ENCODE data around the gene GTPBP2. TPM values are rescaled to one million over a fixed set of nuclear protein-coding genes. Genes with fewer than 3 reads are reported as not detected.
"Not testable (repeated sequence)": the region's sequence is repeated elsewhere in the genome, so short reads cannot be mapped to it uniquely, and the experiment has no call there.

Gene GTPBP2
- total RNA-seq, 2 experiments from 2014 or later: 107 to 115 TPM

- H3K4me1 Mint-ChIP-seq: peaks cover 9% of the 10 kb centered on the region
- no peak for ATAC-seq (ENCODE audit: low read depth)
- POLR2A ChIA-PET: no interaction called here
- H3K36me3 Mint-ChIP-seq: peaks cover 29% of the 10 kb centered on the region
- no peak for DNase-seq
- H3K27ac Mint-ChIP-seq: no peak overlapping the region
- no peaks in the 10 kb centered on the region for H3K27me3 Mint-ChIP-seq
- H3K9me3 Mint-ChIP-seq: no peaks in the 10 kb centered on the region
- no peak overlapping the region for H3K4me3 Mint-ChIP-seq
Observed at GRCh38 chr6:43609402-43609801, 19.7 kb downstream of the GTPBP2 start.

GRCh38 chr6:43608807-43609206 lies 20.3 kb downstream of the GTPBP2 start:
- ATAC-seq (ENCODE audit: low read depth): no peak
- Mint-ChIP-seq H3K9me3 (no peaks in the 10 kb centered on the region), H3K27me3 (no peaks in the 10 kb centered on the region), H3K4me1 (peaks cover 9% of the 10 kb centered on the region), H3K4me3 (no peak overlapping the region), H3K36me3 (peaks cover 31% of the 10 kb centered on the region), H3K27ac (no peak overlapping the region)
- POLR2A ChIA-PET: interaction anchor here (1.2 kb wide), 1 partner anchor 12 kb away, joined by 5 read pairs; no protein-coding TSS in a partner anchor
- no peak for DNase-seq

GRCh38 chr6:43608310-43608763 lies 20.7 kb downstream of the GTPBP2 start:
- Mint-ChIP-seq H3K4me3 (no peak overlapping the region), H3K36me3 (peaks cover 31% of the 10 kb centered on the region), H3K9me3 (no peaks in the 10 kb centered on the region), H3K4me1 (peaks cover 9% of the 10 kb centered on the region), H3K27me3 (no peaks in the 10 kb centered on the region), H3K27ac (no peak overlapping the region)
- ATAC-seq (ENCODE audit: low read depth) (no peak), DNase-seq (peak; percentile 57)
- POLR2A ChIA-PET: interaction anchor here (1.2 kb wide), 1 partner anchor 12 kb away, joined by 5 read pairs; no protein-coding TSS in a partner anchor

GRCh38 chr6:43606019-43606418 lies 23.0 kb downstream of the GTPBP2 start:
- no peaks in the 10 kb centered on the region for H3K9me3 Mint-ChIP-seq

GRCh38 chr6:43604174-43604573 lies 24.9 kb downstream of the GTPBP2 start:
- no peak for ATAC-seq (ENCODE audit: low read depth)
- Mint-ChIP-seq H3K4me1 (peaks cover 9% of the 10 kb centered on the region), H3K27me3 (no peaks in the 10 kb centered on the region), H3K36me3 (peaks cover 38% of the 10 kb centered on the region), H3K9me3 (no peaks in the 10 kb centered on the region), H3K4me3 (no peak overlapping the region), H3K27ac (no peak overlapping the region)
- POLR2A ChIA-PET: interaction anchor here (1.0 kb wide), 1 partner anchor 25 kb away, joined by 3 read pairs; the partner anchor contains the start of gene GTPBP2
- no peak for DNase-seq

More at GRCh38 chr6:43606019-43606418, 23.0 kb downstream of the GTPBP2 start:
- peaks cover 9% of the 10 kb centered on the region for H3K4me1 Mint-ChIP-seq
- H3K27ac Mint-ChIP-seq: no peak overlapping the region
- no peak overlapping the region for H3K4me3 Mint-ChIP-seq
- DNase-seq (no peak), ATAC-seq (ENCODE audit: low read depth) (no peak)
- POLR2A ChIA-PET: interaction anchor here (0.9 kb wide), 1 partner anchor 8 kb away, joined by 12 read pairs; no protein-coding TSS in a partner anchor
- H3K36me3 Mint-ChIP-seq: peaks cover 40% of the 10 kb centered on the region
- H3K27me3 Mint-ChIP-seq: no peaks in the 10 kb centered on the region

GRCh38 chr6:43600595-43600994 lies 28.5 kb downstream of the GTPBP2 start:
- no peak overlapping the region for H3K27ac Mint-ChIP-seq
- no peak for ATAC-seq (ENCODE audit: low read depth)
- peaks cover 35% of the 10 kb centered on the region for H3K36me3 Mint-ChIP-seq
- POLR2A ChIA-PET: interaction anchor here (1.0 kb wide), 1 partner anchor 29 kb away, joined by 3 read pairs; no protein-coding TSS in a partner anchor
- no peaks in the 10 kb centered on the region for H3K9me3 Mint-ChIP-seq
- DNase-seq: no peak
- H3K4me3 Mint-ChIP-seq: no peak overlapping the region
- H3K27me3 Mint-ChIP-seq: no peaks in the 10 kb centered on the region
- H3K4me1 Mint-ChIP-seq: peaks cover 2% of the 10 kb centered on the region

GRCh38 chr6:43593938-43594337 lies 35.1 kb downstream of the GTPBP2 start:
- Mint-ChIP-seq H3K27me3 (no peaks in the 10 kb centered on the region), H3K9me3 (no peaks in the 10 kb centered on the region), H3K27ac (no peak overlapping the region), H3K36me3 (peaks cover 30% of the 10 kb centered on the region), H3K4me1 (peaks cover 9% of the 10 kb centered on the region), H3K4me3 (no peak overlapping the region)
- POLR2A ChIA-PET: interaction anchor here (0.6 to 1.7 kb wide), 2 partner anchors 9 kb away, joined by 3 to 4 read pairs; no protein-coding TSS in a partner anchor
- ATAC-seq (ENCODE audit: low read depth) (no peak), DNase-seq (no peak)

GRCh38 chr6:43589564-43589963 lies 39.5 kb downstream of the GTPBP2 start:
- Mint-ChIP-seq H3K36me3 (peaks cover 44% of the 10 kb centered on the region), H3K4me1 (peaks cover 20% of the 10 kb centered on the region)
- H3K27ac Mint-ChIP-seq; H3K4me3 Mint-ChIP-seq; DNase-seq; ATAC-seq (ENCODE audit: low read depth); H3K9me3 Mint-ChIP-seq; POLR2A ChIA-PET; H3K27me3 Mint-ChIP-seq: not testable (repeated sequence)

- Mint-ChIP-seq H3K36me3 (peaks cover 56% of the 10 kb centered on the region), H3K27me3 (no peaks in the 10 kb centered on the region), H3K9me3 (no peaks in the 10 kb centered on the region), H3K27ac (no peak overlapping the region), H3K4me3 (no peak overlapping the region), H3K4me1 (peaks cover 33% of the 10 kb centered on the region)
- ATAC-seq (ENCODE audit: low read depth) (no peak), DNase-seq (no peak)
- POLR2A ChIA-PET: interaction anchor here (0.6 kb wide), 1 partner anchor 201 kb away, joined by 3 read pairs; no protein-coding TSS in a partner anchor
Observed at GRCh38 chr6:43588194-43588593, 40.9 kb downstream of the GTPBP2 start.

GRCh38 chr6:43584892-43585570 lies 44.0 kb downstream of the GTPBP2 start:
- peak; percentile 97 for ATAC-seq (ENCODE audit: low read depth)
- Mint-ChIP-seq H3K9me3 (no peaks in the 10 kb centered on the region), H3K4me1 (peaks cover 34% of the 10 kb centered on the region)

GRCh38 chr6:43582911-43583310 lies 46.2 kb downstream of the GTPBP2 start:
- Mint-ChIP-seq H3K27ac (peak overlapping the region; percentile 11), H3K4me3 (no peak overlapping the region), H3K4me1 (peaks cover 48% of the 10 kb centered on the region), H3K9me3 (no peaks in the 10 kb centered on the region), H3K36me3 (peaks cover 45% of the 10 kb centered on the region), H3K27me3 (no peaks in the 10 kb centered on the region)
- ATAC-seq (ENCODE audit: low read depth) (no peak), DNase-seq (no peak)
- POLR2A ChIA-PET: interaction anchor here (0.9 to 1.1 kb wide), 2 partner anchors 10 to 47 kb away, joined by 3 read pairs; partner anchors contain the start of gene GTPBP2

More at GRCh38 chr6:43584892-43585570, 44.0 kb downstream of the GTPBP2 start:
- Mint-ChIP-seq H3K27ac (peak overlapping the region; percentile 88), H3K4me3 (peak overlapping the region; percentile 68), H3K36me3 (peaks cover 50% of the 10 kb centered on the region), H3K27me3 (no peaks in the 10 kb centered on the region)
- DNase-seq: peak; percentile 42
- POLR2A ChIA-PET: interaction anchor here (0.6 to 1.9 kb wide), 5 partner anchors 9 to 470 kb away, joined by 3 to 16 read pairs (median 4); partner anchors contain the start of genes MAD2L1BP, POLH and XPO5

GRCh38 chr6:43579171-43579570 lies 49.9 kb downstream of the GTPBP2 start:
- POLR2A ChIA-PET: no interaction called here
- peaks cover 30% of the 10 kb centered on the region for H3K36me3 Mint-ChIP-seq

GRCh38 chr6:43578748-43579147 lies 50.3 kb downstream of the GTPBP2 start:
- peaks cover 27% of the 10 kb centered on the region for H3K36me3 Mint-ChIP-seq
- no peak for DNase-seq
- ATAC-seq (ENCODE audit: low read depth): no peak
- no peaks in the 10 kb centered on the region for H3K27me3 Mint-ChIP-seq
- POLR2A ChIA-PET: no interaction called here
- no peaks in the 10 kb centered on the region for H3K9me3 Mint-ChIP-seq
- H3K4me3 Mint-ChIP-seq: peak overlapping the region; percentile 95
- peaks cover 38% of the 10 kb centered on the region for H3K4me1 Mint-ChIP-seq
- H3K27ac Mint-ChIP-seq: peak overlapping the region; percentile 37

More at GRCh38 chr6:43579171-43579570, 49.9 kb downstream of the GTPBP2 start:
- Mint-ChIP-seq H3K4me1 (peaks cover 42% of the 10 kb centered on the region), H3K4me3 (peak overlapping the region; percentile 95), H3K9me3 (no peaks in the 10 kb centered on the region), H3K27me3 (no peaks in the 10 kb centered on the region), H3K27ac (peak overlapping the region; percentile 37)
- no peak for ATAC-seq (ENCODE audit: low read depth)
- DNase-seq: no peak
